Keratinocyte (primary cell): ENCODE data around the gene PHACTR2.

Source experiments
- EZH2 ChIP-seq: IDR thresholded peaks from one replicate; pipeline ENCODE4 v1.6.1; 2012; ENCODE audit warnings: inconsistent platforms, mild to moderate bottlenecking, low read length, moderate library complexity
- TF ChIP-seq, protein P1 (sequence below), 3 experiments: IDR thresholded peaks in 1 of 3; conservative IDR thresholded peaks in 1 of 3; optimal IDR thresholded peaks in 1 of 3; 2 replicates in 2 of 3; 3 replicates in 1 of 3; pipeline versions ENCODE3 to v1.5.1; 2011; ENCODE audit warnings: low read length in 3 of 3, mild to moderate bottlenecking in 3 of 3, moderate library complexity in 2 of 3, control low read depth in 1 of 3, inconsistent platforms in 1 of 3; ENCODE audit not compliant: insufficient read depth in 2 of 3; ENCODE audit errors: extremely low read depth in 1 of 3

DNA sequence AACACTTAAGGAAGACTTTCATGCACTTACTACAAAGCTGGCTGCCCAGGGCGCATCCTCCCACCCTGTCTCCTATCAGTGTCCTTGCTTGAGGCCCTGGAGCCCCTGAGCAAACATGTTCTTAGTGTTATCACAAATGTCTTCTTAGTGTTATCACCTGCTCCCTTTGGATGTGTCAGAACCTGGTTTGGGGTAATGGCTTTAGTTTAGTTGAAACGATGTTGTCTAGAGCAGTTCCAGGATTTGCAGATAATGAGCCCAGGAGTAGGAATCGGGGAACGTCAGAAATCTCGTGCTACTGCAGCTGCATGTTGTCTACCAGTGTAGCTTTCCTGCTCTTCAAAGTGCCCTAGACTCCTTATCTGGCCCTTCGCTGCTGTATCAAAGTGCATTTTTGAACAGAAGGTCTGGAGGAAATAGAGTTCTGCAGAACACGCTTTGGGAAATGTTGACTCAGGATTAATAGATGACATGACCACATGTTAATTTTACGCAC lies 69.6 kb downstream of the PHACTR2 start:
- TF ChIP-seq, protein P1, sequence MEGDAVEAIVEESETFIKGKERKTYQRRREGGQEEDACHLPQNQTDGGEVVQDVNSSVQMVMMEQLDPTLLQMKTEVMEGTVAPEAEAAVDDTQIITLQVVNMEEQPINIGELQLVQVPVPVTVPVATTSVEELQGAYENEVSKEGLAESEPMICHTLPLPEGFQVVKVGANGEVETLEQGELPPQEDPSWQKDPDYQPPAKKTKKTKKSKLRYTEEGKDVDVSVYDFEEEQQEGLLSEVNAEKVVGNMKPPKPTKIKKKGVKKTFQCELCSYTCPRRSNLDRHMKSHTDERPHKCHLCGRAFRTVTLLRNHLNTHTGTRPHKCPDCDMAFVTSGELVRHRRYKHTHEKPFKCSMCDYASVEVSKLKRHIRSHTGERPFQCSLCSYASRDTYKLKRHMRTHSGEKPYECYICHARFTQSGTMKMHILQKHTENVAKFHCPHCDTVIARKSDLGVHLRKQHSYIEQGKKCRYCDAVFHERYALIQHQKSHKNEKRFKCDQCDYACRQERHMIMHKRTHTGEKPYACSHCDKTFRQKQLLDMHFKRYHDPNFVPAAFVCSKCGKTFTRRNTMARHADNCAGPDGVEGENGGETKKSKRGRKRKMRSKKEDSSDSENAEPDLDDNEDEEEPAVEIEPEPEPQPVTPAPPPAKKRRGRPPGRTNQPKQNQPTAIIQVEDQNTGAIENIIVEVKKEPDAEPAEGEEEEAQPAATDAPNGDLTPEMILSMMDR (optimal IDR thresholded peaks at IDR 0.05 in 1 of 3, IDR thresholded peaks at IDR 0.05 in 1 of 3, conservative IDR thresholded peaks at IDR 0.05 in 1 of 3; ENCODE audit: extremely low read depth in 1 of 3, insufficient read depth in 2 of 3, low read length in 3 of 3), result no peak
- no peak for TF ChIP-seq EZH2
